Stimulated activated CD8-positive, alpha-beta memory T cell treated with anti-CD3 and anti-CD28 coated beads, Interleukin-4, amount 100 ng/mL, for 48 hours (primary cell): Measurements from ENCODE around the gene KCNK10.

Experiments
- DNase-seq: peaks from one replicate; pipeline ENCODE4 v3.0.0-alpha.2; 2020

Gene KCNK10

GRCh38 chr14:88168498-88169165, 154.4 kb downstream of the KCNK10 start:
- DNase-seq, result peak; percentile 71

- DNase-seq, result no peak
These were observed 155.0 kb downstream of the KCNK10 start for GRCh38 chr14:88168025-88168424.

- DNase-seq, result no peak
These were observed 156.5 kb downstream of the KCNK10 start for GRCh38 chr14:88166616-88167015.

GRCh38 chr14:88164906-88165534, 158.0 kb downstream of the KCNK10 start:
- DNase-seq, result no peak

GRCh38 chr14:88163731-88164255, 159.3 kb downstream of the KCNK10 start:
- DNase-seq, result no peak

- no peak for DNase-seq
These were observed 166.9 kb downstream of the KCNK10 start for GRCh38 chr14:88156127-88156526.

- no peak for DNase-seq
These were observed 168.1 kb downstream of the KCNK10 start for GRCh38 chr14:88154926-88155325.

- no peak for DNase-seq
These were observed 168.7 kb downstream of the KCNK10 start for GRCh38 chr14:88154321-88154720.

GRCh38 chr14:88146881-88147649, 176.0 kb downstream of the KCNK10 start:
- no peak for DNase-seq

GRCh38 chr14:88143810-88144209, 179.3 kb downstream of the KCNK10 start:
- DNase-seq, result no peak

GRCh38 chr14:88142997-88143396, 180.1 kb downstream of the KCNK10 start:
- no peak for DNase-seq

GRCh38 chr14:88140874-88141273, 182.2 kb downstream of the KCNK10 start:
- no peak for DNase-seq

GRCh38 chr14:88137327-88137726, 185.7 kb downstream of the KCNK10 start:
- DNase-seq, result no peak
